ENCODE measurements around the gene RPS27. TPM values are rescaled to one million over a fixed set of nuclear protein-coding genes. Genes with fewer than 3 reads are reported as not detected.

RPS27 gene
- total RNA-seq, 1 donor from 2014 or later, result 707 TPM

DNA sequence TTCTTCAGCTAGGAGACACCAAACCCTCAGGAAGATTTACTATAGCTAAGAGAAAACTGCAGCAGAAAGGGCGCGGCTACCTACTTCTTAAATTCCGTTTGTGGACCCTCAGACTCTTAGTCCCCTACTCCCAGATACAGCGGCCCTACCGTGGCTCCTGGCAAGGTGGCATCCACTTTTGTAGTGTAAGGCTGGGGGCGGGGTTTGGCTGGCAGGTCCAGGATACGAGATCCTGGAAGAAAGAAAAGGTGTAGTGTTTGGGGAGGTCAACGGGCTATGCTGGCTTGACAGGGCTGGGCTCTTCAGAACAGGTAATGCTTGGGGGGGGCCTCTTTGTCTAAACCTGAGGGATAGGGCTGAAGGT is 22.6 kb upstream of the RPS27 start:
- intact Hi-C loops (cut with DNase I), result loop anchor here (1.0 kb wide), 3 partner anchors 9 to 22 kb away; partner anchors contain the start of genes DENND4B, JTB and RAB13
- peaks cover 7 to 14% of the 10 kb centered on the region in 2 donors for H3K4me1 ChIP-seq
- TF ChIP-seq CTCF (IDR thresholded peaks at IDR 0.05), result no peak
- DNase-seq (ENCODE audit: low spot score in 2 of 2), result no peak
- no peaks in the 10 kb centered on the region for H3K9me3 ChIP-seq
- peaks cover 0 to 6% of the 10 kb centered on the region in 2 donors for H3K36me3 ChIP-seq
- peak overlapping the region; percentile 62 to 69 for H3K4me3 ChIP-seq
- H3K27ac ChIP-seq, result peak overlapping the region; percentile 80 to 85
- H3K27me3 ChIP-seq, result no peaks in the 10 kb centered on the region

- Histone ChIP-seq H3K27me3 (no peaks in the 10 kb centered on the region), H3K36me3 (peaks cover 0 to 6% of the 10 kb centered on the region in 2 donors), H3K4me1 (peaks cover 7 to 14% of the 10 kb centered on the region in 2 donors), H3K4me3 (peak overlapping the region; percentile 62 to 69), H3K27ac (no peak overlapping the region), H3K9me3 (no peaks in the 10 kb centered on the region)
- intact Hi-C loops (cut with DNase I), result no loop called here
- DNase-seq (ENCODE audit: low spot score in 2 of 2), result no peak
- TF ChIP-seq CTCF (IDR thresholded peaks at IDR 0.05), result no peak
Measured at GRCh38 chr1:153968408-153968807, 22.2 kb upstream of the RPS27 start.

- Histone ChIP-seq H3K27me3 (no peaks in the 10 kb centered on the region), H3K27ac (no peak overlapping the region), H3K36me3 (peaks cover 4 to 12% of the 10 kb centered on the region in 2 donors), H3K4me1 (peaks cover 6 to 14% of the 10 kb centered on the region in 2 donors), H3K4me3 (peak overlapping the region in 1 of 2 donors; percentile 69), H3K9me3 (no peaks in the 10 kb centered on the region)
- TF ChIP-seq CTCF (IDR thresholded peaks at IDR 0.05), result no peak
- intact Hi-C loops (cut with DNase I), result no loop called here
- no peak for DNase-seq (ENCODE audit: low spot score in 2 of 2)
Measured at GRCh38 chr1:153968972-153969371, 21.6 kb upstream of the RPS27 start.

DNA sequence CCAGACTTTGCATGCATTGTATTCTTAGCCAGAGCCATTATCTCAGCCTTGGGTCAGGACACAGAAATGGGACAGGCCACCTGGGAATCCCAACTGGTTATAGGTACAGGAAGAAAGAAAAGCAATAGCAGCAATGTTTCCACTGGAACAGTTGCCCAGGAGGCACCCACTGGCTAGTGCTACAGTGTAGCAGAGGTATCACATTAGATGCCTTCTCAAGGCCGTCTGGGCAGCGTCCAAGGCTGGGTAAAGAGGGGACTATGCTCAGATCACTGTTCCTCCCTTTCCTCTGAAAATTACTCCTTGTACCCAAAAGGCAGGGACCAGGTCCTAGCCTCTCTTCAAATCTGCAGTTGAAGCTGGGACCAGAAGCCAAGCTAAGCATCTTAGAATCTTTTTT is 20.2 kb upstream of the RPS27 start:
- no peak for TF ChIP-seq CTCF (IDR thresholded peaks at IDR 0.05)
- Histone ChIP-seq H3K27ac (no peak overlapping the region), H3K27me3 (no peaks in the 10 kb centered on the region), H3K4me1 (peaks cover 0 to 12% of the 10 kb centered on the region in 2 donors), H3K36me3 (peaks cover 18 to 25% of the 10 kb centered on the region in 2 donors), H3K9me3 (no peaks in the 10 kb centered on the region), H3K4me3 (no peak overlapping the region)
- intact Hi-C loops (cut with DNase I), result no loop called here
- DNase-seq (ENCODE audit: low spot score in 2 of 2), result no peak

GRCh38 chr1:153973071-153973470 is 17.5 kb upstream of the RPS27 start:
- no peak overlapping the region for H3K4me3 ChIP-seq

More at GRCh38 chr1:153973071-153973470, 17.5 kb upstream of the RPS27 start:
- Histone ChIP-seq H3K4me1 (peaks cover 6 to 14% of the 10 kb centered on the region in 2 donors), H3K27ac (no peak overlapping the region), H3K27me3 (no peaks in the 10 kb centered on the region), H3K9me3 (no peaks in the 10 kb centered on the region), H3K36me3 (peaks cover 27 to 32% of the 10 kb centered on the region in 2 donors)
- no peak for DNase-seq (ENCODE audit: low spot score in 2 of 2)
- intact Hi-C loops (cut with DNase I), result no loop called here
- TF ChIP-seq CTCF (IDR thresholded peaks at IDR 0.05), result no peak
